Sigmoid colon (tissue), 7 donors: ENCODE results near the gene HHAT. TPM values are rescaled to one million over a fixed set of nuclear protein-coding genes. Genes with fewer than 3 reads are reported as not detected.

Source experiments
- DNase-seq: peaks from one replicate; pipeline ENCODE4 v3.0.0-alpha.2; 2019
- H3K27ac ChIP-seq, 4 donors: fragments of 200-600 bp; sonication (generic); one replicate each; pipeline ENCODE4 v1.5.1; 2016 to 2019; ENCODE audit warnings: mild to moderate bottlenecking in 1 of 4
- H3K27me3 ChIP-seq, 3 donors: fragments of 200-600 bp; sonication (generic); one replicate each; pipeline ENCODE4 v1.5.1; 2019; ENCODE audit warnings: mild to moderate bottlenecking in 1 of 3
- H3K36me3 ChIP-seq, 4 donors: fragments of 200-600 bp; sonication (generic); one replicate each; pipeline ENCODE4 v1.5.1; 2016 to 2019
- H3K4me1 ChIP-seq, 4 donors: fragments of 200-600 bp; sonication (generic); one replicate each; pipeline ENCODE4 v1.5.1; 2017 to 2019
- H3K4me3 ChIP-seq, 4 donors: fragments of 200-600 bp; sonication (generic); one replicate each; pipeline ENCODE4 v1.5.1; 2017 to 2019; ENCODE audit warnings: mild to moderate bottlenecking in 2 of 4, moderate library complexity in 1 of 4
- H3K9me3 ChIP-seq, 4 donors: fragments of 200-600 bp in 3 of 4; sonication (generic) in 3 of 4; one replicate each; pipeline versions ENCODE4 v1.5.1 to v1.6.1; 2013 to 2019
- CTCF ChIP-seq, 4 experiments: fragments of 450-650 bp in 3 of 4; fragments of 200-600 bp in 1 of 4; IDR thresholded peaks; one replicate each; pipeline ENCODE4 v1.5.1; 2016 to 2019; ENCODE audit warnings: antibody characterized with exemption in 4 of 4, mild to moderate bottlenecking in 3 of 4, moderate library complexity in 2 of 4
- EP300 ChIP-seq, 4 donors: sonication (generic); formaldehyde crosslinking; IDR thresholded peaks; one replicate each; pipeline ENCODE4 v1.6.1; 2017; ENCODE audit warnings: antibody characterized with exemption in 4 of 4
- POLR2A ChIP-seq, 2 donors: fragments of 450-650 bp; IDR thresholded peaks; one replicate each; pipeline ENCODE4 v1.6.1; 2016; ENCODE audit warnings: antibody characterized with exemption in 2 of 2, mild to moderate bottlenecking in 2 of 2, moderate library complexity in 2 of 2
- POLR2AphosphoS5 ChIP-seq, 4 donors: sonication (generic); formaldehyde crosslinking; IDR thresholded peaks; one replicate each; pipeline ENCODE4 v1.6.1; 2017; ENCODE audit warnings: antibody characterized with exemption in 4 of 4
- WGBS, 2 donors: extraction: QIAGEN DNeasy Blood & Tissue Kit; methylation state at CpG; one replicate each; pipeline ENCODE4 v1.1.7; 2013; 5-methylcytosine and 5-hydroxymethylcytosine counted together
- intact Hi-C: fragments of 100-400 bp; cut with DNase I; formaldehyde crosslinking; loops from one replicate; pipeline ENCODE4 v1.15.1; 2023
- polyA plus RNA-seq, 3 donors: library from polyadenylated mRNA; stranded (reverse); fragments of 200-250 nt; gene quantifications; one replicate each; pipeline ENCODE4 v1.2.3, GENCODE V29; 2013
- total RNA-seq, 4 donors: library from RNA; depleted of rRNA; stranded (reverse); fragments of >200 nt; gene quantifications; one replicate each; pipeline ENCODE4 v1.1.0, GENCODE V29; 2016
- donor health status: healthy with polysubstance abuse.
- donor health status: Bipolar disorder and iron deficiency.
- donor health status: healthy.

The HHAT gene
- total and polyA plus RNA-seq, 7 donors = 0.46 to 6.4 (median 2.1) TPM

GRCh38 chr1:210407207-210407886 is 78.6 kb downstream of the HHAT start:
- TF ChIP-seq EP300 (IDR thresholded peaks at IDR 0.05) (no peak), CTCF (IDR thresholded peaks at IDR 0.05) (peak; percentile 62 to 91 (median 81))
- Histone ChIP-seq H3K27me3 (no peaks in the 10 kb centered on the region), H3K9me3 (no peaks in the 10 kb centered on the region), H3K36me3 (no peaks in the 10 kb centered on the region), H3K4me1 (no peaks in the 10 kb centered on the region), H3K4me3 (no peak overlapping the region), H3K27ac (no peak overlapping the region)
- 29 to 31% methylated on average over 9 of the region's 9 CpGs for WGBS, 2 donors
- peak; percentile 74 for DNase-seq
- intact Hi-C loops = loop anchor here (1.0 to 10.0 kb wide), 2 partner anchors 83 to 727 kb away; partner anchors contain the start of genes HHAT and KCNH1

DNA sequence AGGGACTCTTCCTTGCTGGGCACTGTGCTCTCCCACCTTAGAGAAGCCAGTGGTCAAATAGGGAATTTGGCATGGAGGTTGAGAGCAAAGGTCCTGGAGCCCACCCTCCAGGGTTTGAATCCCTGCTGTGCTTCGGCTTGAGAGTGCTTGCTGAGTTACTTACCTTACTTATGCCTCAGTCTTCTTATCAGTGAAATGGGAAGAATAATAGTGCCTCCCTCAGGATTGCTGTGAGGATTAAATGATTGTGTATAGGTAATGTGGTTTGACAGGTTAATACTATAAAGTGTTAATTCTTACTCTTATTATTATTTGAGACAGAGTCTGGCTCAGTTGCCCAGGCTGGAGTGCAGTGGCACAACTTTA is 79.2 kb downstream of the HHAT start:
- Histone ChIP-seq H3K4me1 (no peaks in the 10 kb centered on the region), H3K36me3 (no peaks in the 10 kb centered on the region), H3K4me3 (no peak overlapping the region), H3K27ac (no peak overlapping the region), H3K9me3 (no peaks in the 10 kb centered on the region), H3K27me3 (no peaks in the 10 kb centered on the region)
- no peak for TF ChIP-seq CTCF (IDR thresholded peaks at IDR 0.05)
- no peak for TF ChIP-seq POLR2A (IDR thresholded peaks at IDR 0.05)
- no peak for TF ChIP-seq POLR2AphosphoS5 (IDR thresholded peaks at IDR 0.05)
- TF ChIP-seq EP300 (IDR thresholded peaks at IDR 0.05) = no peak
- DNase-seq = no peak
- intact Hi-C loops = loop anchor here (1.0 to 10.0 kb wide), 2 partner anchors 83 to 726 kb away; partner anchors contain the start of genes HHAT and KCNH1
- 88 to 100% methylated on average over 1 of the region's 1 CpG for WGBS, 2 donors

DNA sequence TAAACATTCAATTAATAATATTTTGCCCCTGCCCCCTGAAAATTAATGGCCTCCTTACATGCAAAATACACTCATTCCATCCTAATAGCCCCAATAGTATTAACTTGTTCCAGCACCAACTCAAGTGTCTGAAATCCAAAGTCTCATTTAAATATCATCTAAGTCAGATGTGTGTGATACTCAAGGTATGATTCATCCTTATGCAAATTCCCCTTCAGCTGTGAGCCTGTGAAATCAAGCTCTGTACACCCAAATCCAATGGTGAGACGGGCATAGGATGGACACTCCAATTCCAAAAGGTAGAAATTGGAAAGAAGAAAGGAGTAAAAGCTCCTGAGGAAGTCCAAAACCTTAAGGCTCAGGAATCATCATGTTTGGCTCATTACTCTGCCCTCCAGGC is 83.5 kb downstream of the HHAT start:
- Histone ChIP-seq H3K4me1 (no peaks in the 10 kb centered on the region), H3K27ac (no peak overlapping the region), H3K27me3 (no peaks in the 10 kb centered on the region), H3K9me3 (no peaks in the 10 kb centered on the region), H3K4me3 (no peak overlapping the region), H3K36me3 (no peaks in the 10 kb centered on the region)
- DNase-seq = no peak
- 93 to 97% methylated on average over 1 of the region's 1 CpG for WGBS, 2 donors
- intact Hi-C loops = no loop called here
- TF ChIP-seq POLR2AphosphoS5 (IDR thresholded peaks at IDR 0.05) (no peak), CTCF (IDR thresholded peaks at IDR 0.05) (no peak), POLR2A (IDR thresholded peaks at IDR 0.05) (no peak), EP300 (IDR thresholded peaks at IDR 0.05) (no peak)

- no peaks in the 10 kb centered on the region for H3K27me3 ChIP-seq
- no peaks in the 10 kb centered on the region for H3K4me1 ChIP-seq
- H3K27ac ChIP-seq = no peak overlapping the region
- H3K9me3 ChIP-seq = no peaks in the 10 kb centered on the region
- DNase-seq = no peak
- no peaks in the 10 kb centered on the region for H3K36me3 ChIP-seq
- H3K4me3 ChIP-seq = no peak overlapping the region
- intact Hi-C loops = no loop called here
- WGBS, 2 donors = 90 to 91% methylated on average over 4 of the region's 4 CpGs
- no peak for TF ChIP-seq POLR2AphosphoS5 (IDR thresholded peaks at IDR 0.05)
- TF ChIP-seq CTCF (IDR thresholded peaks at IDR 0.05) = no peak
These were observed 85.2 kb downstream of the HHAT start for GRCh38 chr1:210413951-210414350.
